ENCODE data around the gene DCAF11. TPM values are rescaled to one million over a fixed set of nuclear protein-coding genes. Genes with fewer than 3 reads are reported as not detected.

Gene DCAF11
- total RNA-seq, 2 donors from 2014 or later: 89.2 to 106 TPM

DNA sequence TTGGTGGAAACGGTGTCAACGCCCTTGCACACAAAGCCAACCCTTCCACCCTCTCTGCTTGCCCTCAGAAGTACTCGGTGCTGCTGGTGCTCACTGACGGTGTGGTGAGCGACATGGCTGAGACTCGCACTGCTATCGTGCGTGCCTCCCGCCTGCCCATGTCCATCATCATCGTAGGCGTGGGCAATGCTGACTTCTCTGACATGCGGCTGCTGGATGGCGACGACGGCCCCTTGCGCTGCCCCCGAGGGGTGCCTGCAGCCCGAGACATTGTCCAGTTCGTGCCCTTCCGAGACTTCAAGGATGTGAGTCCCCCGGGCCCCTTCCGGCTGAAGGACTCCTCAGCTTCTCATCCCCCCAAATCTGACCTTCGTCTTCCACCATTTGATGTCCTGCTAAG lies 37.5 kb upstream of the DCAF11 start:
- H3K36me3 ChIP-seq: no peaks in the 10 kb centered on the region
- no peaks in the 10 kb centered on the region for H3K4me1 ChIP-seq
- no peak overlapping the region for H3K4me3 ChIP-seq
- H3K9ac ChIP-seq (ENCODE audit: low read depth in 2 of 2, low read length in 2 of 2): no peak overlapping the region
- intact Hi-C loops (cut with DNase I): no loop called here
- no peak overlapping the region for H3K27ac ChIP-seq
- no peaks in the 10 kb centered on the region for H3K27me3 ChIP-seq
- no peak for TF ChIP-seq CTCF (IDR thresholded peaks at IDR 0.05)
- H3K9me3 ChIP-seq: no peaks in the 10 kb centered on the region
- DNase-seq: no peak

- intact Hi-C loops (cut with DNase I): no loop called here
- H3K36me3 ChIP-seq: no peaks in the 10 kb centered on the region
- H3K4me3 ChIP-seq: no peak overlapping the region
- H3K27ac ChIP-seq: no peak overlapping the region
- no peak overlapping the region for H3K9ac ChIP-seq (ENCODE audit: low read depth in 2 of 2, low read length in 2 of 2)
- H3K27me3 ChIP-seq: no peaks in the 10 kb centered on the region
- no peak for DNase-seq
- no peaks in the 10 kb centered on the region for H3K9me3 ChIP-seq
- H3K4me1 ChIP-seq: no peaks in the 10 kb centered on the region
- no peak for TF ChIP-seq CTCF (IDR thresholded peaks at IDR 0.05)
Measured at GRCh38 chr14:24078146-24078545, 36.4 kb upstream of the DCAF11 start.

DNA sequence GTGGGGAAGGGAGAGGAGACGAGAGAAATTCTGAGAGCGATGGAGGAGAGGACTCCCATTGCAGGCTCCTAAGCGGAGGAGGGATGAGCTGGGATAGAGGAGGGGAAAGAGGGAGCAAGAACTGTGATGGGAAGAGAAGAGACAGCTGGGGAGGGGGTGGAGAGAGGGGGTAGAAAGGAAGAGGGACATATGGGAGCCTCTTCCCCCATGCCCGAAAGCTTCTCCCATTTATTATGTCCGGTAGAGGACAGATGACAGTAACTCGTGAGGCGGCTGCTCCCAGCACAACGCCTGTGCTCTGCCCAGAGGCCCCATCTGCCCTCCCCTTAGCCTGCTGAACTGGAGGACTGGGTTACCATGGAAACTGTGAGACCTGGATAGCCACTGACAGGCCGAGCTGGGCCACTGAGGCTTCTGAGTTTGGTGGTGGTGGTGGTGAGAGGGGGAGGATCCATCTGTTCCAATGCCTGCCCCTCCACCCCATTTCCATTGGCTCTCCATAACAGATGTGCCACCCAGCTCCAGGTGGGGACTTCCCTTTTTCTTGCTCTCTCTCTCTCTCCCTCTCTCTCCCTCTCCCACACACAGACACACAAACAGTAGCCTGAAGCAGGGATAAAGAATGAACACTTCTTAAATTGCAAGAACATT lies 35.0 kb upstream of the DCAF11 start:
- Histone ChIP-seq H3K9me3 (no peaks in the 10 kb centered on the region), H3K4me3 (no peak overlapping the region), H3K4me1 (no peaks in the 10 kb centered on the region), H3K36me3 (no peaks in the 10 kb centered on the region), H3K27ac (no peak overlapping the region), H3K27me3 (no peaks in the 10 kb centered on the region), H3K9ac (ENCODE audit: low read depth in 2 of 2, low read length in 2 of 2) (no peak overlapping the region)
- no peak for DNase-seq
- no peak for TF ChIP-seq CTCF (IDR thresholded peaks at IDR 0.05)
- intact Hi-C loops (cut with DNase I): no loop called here

DNA sequence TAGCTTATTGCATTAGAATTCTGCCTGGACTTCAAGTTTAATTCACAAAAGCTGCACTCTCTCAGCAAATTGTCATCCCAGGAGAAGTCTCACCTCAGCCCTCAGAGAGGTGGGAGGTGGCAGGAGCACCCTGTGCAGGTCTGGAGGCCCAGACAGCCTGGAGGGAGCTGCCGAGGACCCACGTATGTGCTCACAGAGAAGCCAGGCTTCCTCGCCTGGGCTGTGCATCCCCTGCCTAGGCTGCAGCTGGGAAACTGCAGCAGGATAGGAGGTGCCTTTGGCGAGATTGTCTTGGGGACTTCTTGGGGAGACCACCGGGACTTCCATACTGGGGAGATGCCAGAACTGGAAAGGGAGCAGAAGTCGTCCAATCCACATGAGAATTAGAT lies 34.4 kb upstream of the DCAF11 start:
- H3K9me3 ChIP-seq: no peaks in the 10 kb centered on the region
- no peak for TF ChIP-seq CTCF (IDR thresholded peaks at IDR 0.05)
- H3K4me3 ChIP-seq: no peak overlapping the region
- no peaks in the 10 kb centered on the region for H3K36me3 ChIP-seq
- no peak overlapping the region for H3K9ac ChIP-seq (ENCODE audit: low read depth in 2 of 2, low read length in 2 of 2)
- H3K4me1 ChIP-seq: no peaks in the 10 kb centered on the region
- no peaks in the 10 kb centered on the region for H3K27me3 ChIP-seq
- H3K27ac ChIP-seq: no peak overlapping the region
- DNase-seq: no peak
- intact Hi-C loops (cut with DNase I): no loop called here

DNA sequence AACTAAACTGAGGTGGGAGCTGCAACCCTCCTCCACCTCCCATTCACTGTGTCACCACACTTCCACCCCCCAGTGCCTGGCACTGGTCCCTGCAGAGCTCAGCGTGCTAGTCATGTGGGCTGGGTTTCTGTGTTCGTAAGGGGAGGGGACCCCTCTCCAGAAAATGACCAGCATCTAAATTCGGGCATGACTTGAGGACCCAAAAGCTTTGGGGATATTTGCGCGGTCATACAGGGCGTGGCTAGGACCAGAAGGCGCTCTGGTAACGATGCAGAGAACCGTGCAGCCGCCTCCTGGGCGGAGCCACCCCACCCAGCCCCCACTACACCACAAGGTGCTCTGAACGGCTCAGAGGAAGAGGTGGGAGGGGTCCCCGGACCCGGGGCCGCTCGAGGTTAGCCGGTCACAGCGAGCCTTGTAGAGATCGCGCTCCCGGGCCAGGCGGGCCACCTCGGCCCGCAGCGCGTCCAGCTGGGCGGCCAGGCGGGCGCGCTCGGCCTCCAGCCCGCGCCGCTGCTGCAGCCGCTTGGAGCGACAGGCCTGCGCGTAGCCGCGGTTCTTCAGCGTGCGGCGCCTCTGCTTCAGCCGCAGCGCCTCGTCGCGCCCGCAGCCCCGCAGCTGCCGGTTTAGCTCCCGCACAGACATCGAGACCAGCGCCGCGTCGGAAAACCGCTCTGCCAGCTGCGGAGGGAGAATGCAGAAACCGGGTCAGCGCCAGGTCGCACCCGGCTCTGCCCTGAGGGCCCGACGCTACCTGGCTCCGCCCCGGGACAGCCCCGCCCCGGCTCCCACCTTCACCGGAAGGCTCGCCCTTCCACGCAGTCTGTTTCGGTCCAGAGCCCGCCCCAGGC lies 33.5 kb upstream of the DCAF11 start:
- H3K27me3 ChIP-seq: no peaks in the 10 kb centered on the region
- H3K4me3 ChIP-seq: peak overlapping the region; percentile 72
- H3K4me1 ChIP-seq: no peaks in the 10 kb centered on the region
- peak overlapping the region; percentile 67 for H3K27ac ChIP-seq
- intact Hi-C loops (cut with DNase I): no loop called here
- H3K9ac ChIP-seq (ENCODE audit: low read depth in 2 of 2, low read length in 2 of 2): peak overlapping the region; percentile 62 to 73
- H3K9me3 ChIP-seq: no peaks in the 10 kb centered on the region
- TF ChIP-seq CTCF (IDR thresholded peaks at IDR 0.05): no peak
- no peaks in the 10 kb centered on the region for H3K36me3 ChIP-seq
- peak; percentile 86 for DNase-seq
